Trophoblast cell (in vitro differentiated cells and primary cell): ENCODE measurements around the gene TAF1B.

ENCODE experiments used
- DNase-seq, 2 donors: peaks; one replicate each; pipeline ENCODE4 v3.0.0-alpha.2; 2016
- H2AFZ ChIP-seq: 2 replicates; pipeline ENCODE4 v1.6.1; 2013; ENCODE audit warnings: low read length, moderate library complexity, mild to moderate bottlenecking; ENCODE audit not compliant: insufficient read depth, poor library complexity
- H2AK5ac ChIP-seq: 2 replicates; pipeline ENCODE4 v1.6.1; 2013; ENCODE audit warnings: mild to moderate bottlenecking, low read length
- H2BK120ac ChIP-seq: 2 replicates; pipeline ENCODE4 v1.6.1; 2013; ENCODE audit warnings: low read length, mild to moderate bottlenecking, moderate library complexity; ENCODE audit not compliant: insufficient read depth, poor library complexity
- H2BK12ac ChIP-seq: 2 replicates; pipeline ENCODE4 v1.6.1; 2013; ENCODE audit warnings: mild to moderate bottlenecking, low read length, moderate library complexity
- H2BK5ac ChIP-seq: 2 replicates; pipeline ENCODE4 v1.6.1; 2013; ENCODE audit warnings: low read length, low read depth, moderate library complexity, mild to moderate bottlenecking; ENCODE audit not compliant: poor library complexity
- H3K14ac ChIP-seq: 2 replicates; pipeline ENCODE4 v1.6.1; 2013; ENCODE audit warnings: mild to moderate bottlenecking, low read length
- H3K18ac ChIP-seq: 2 replicates; pipeline ENCODE4 v1.6.1; 2013; ENCODE audit warnings: mild to moderate bottlenecking, low read length
- H3K23ac ChIP-seq: 2 replicates; pipeline ENCODE4 v1.6.1; 2013; ENCODE audit warnings: low read length
- H3K27ac ChIP-seq: 2 replicates; pipeline ENCODE4 v1.5.1; 2013; ENCODE audit warnings: low read depth, mild to moderate bottlenecking, inconsistent platforms, low read length, moderate library complexity
- H3K27me3 ChIP-seq: 2 replicates; pipeline ENCODE4 v1.6.1; 2013; ENCODE audit warnings: inconsistent platforms, mild to moderate bottlenecking, low read length, moderate library complexity; ENCODE audit not compliant: insufficient read depth
- H3K36me3 ChIP-seq, 2 experiments: 1 replicate in 1 of 2; 2 replicates in 1 of 2; pipeline ENCODE4 v1.6.1; 2013; ENCODE audit warnings: low read length in 2 of 2, mild to moderate bottlenecking in 2 of 2, moderate library complexity in 1 of 2; ENCODE audit not compliant: insufficient read depth in 2 of 2, control insufficient read depth in 1 of 2
- H3K4ac ChIP-seq: 2 replicates; pipeline ENCODE4 v1.6.1; 2013; ENCODE audit warnings: low read depth, mild to moderate bottlenecking, low read length, moderate library complexity
- H3K4me1 ChIP-seq, 2 experiments: 1 replicate in 1 of 2; 2 replicates in 1 of 2; pipeline ENCODE4 v1.6.1; 2013; ENCODE audit warnings: low read length in 2 of 2, mild to moderate bottlenecking in 2 of 2, moderate library complexity in 1 of 2; ENCODE audit not compliant: insufficient read depth in 2 of 2, control insufficient read depth in 1 of 2
- H3K4me2 ChIP-seq: 2 replicates; pipeline ENCODE4 v1.6.1; 2013; ENCODE audit warnings: inconsistent platforms, mild to moderate bottlenecking, low read length, moderate library complexity
- H3K4me3 ChIP-seq: 2 replicates; pipeline ENCODE4 v1.5.1; 2013; ENCODE audit warnings: mild to moderate bottlenecking, low read depth, low read length, inconsistent platforms
- H3K79me1 ChIP-seq: one replicate; pipeline ENCODE4 v1.6.1; 2013; ENCODE audit warnings: low read length
- H3K79me2 ChIP-seq: 2 replicates; pipeline ENCODE4 v1.6.1; 2013; ENCODE audit warnings: low read length, mild to moderate bottlenecking; ENCODE audit not compliant: control insufficient read depth, insufficient read depth, poor library complexity
- H3K9ac ChIP-seq: 2 replicates; pipeline ENCODE4 v1.6.1; 2013; ENCODE audit warnings: mild to moderate bottlenecking, low read length
- H3K9me3 ChIP-seq: 2 replicates; pipeline ENCODE4 v1.6.1; 2013; ENCODE audit warnings: low read depth, mild to moderate bottlenecking, control low read depth, inconsistent platforms, low read length; ENCODE audit not compliant: insufficient read depth
- H4K12ac ChIP-seq: 2 replicates; pipeline ENCODE4 v1.6.1; 2013; ENCODE audit warnings: low read depth, mild to moderate bottlenecking, low read length, moderate library complexity
- H4K8ac ChIP-seq: 2 replicates; pipeline ENCODE4 v1.6.1; 2013; ENCODE audit warnings: low read depth, mild to moderate bottlenecking, low read length, moderate library complexity
- H4K91ac ChIP-seq: one replicate; pipeline ENCODE4 v1.6.1; 2013; ENCODE audit warnings: low read depth, mild to moderate bottlenecking, low read length, moderate library complexity
- WGBS: extraction: QIAGEN DNeasy Blood & Tissue Kit; methylation state at CpG from one replicate; pipeline ENCODE4 v1.1.7; 2013; ENCODE audit warnings: missing lambda C conversion rate; ENCODE audit not compliant: insufficient read length, insufficient coverage; ENCODE audit errors: extremely low coverage; 5-methylcytosine and 5-hydroxymethylcytosine counted together

TAF1B gene

GRCh38 chr2:9824956-9825720 is 18.1 kb upstream of the TAF1B start:
- H4K8ac ChIP-seq, result no peak overlapping the region
- no peak overlapping the region for H3K18ac ChIP-seq
- no peaks in the 10 kb centered on the region for H3K79me2 ChIP-seq
- no peak for DNase-seq
- no peak overlapping the region for H3K4me3 ChIP-seq
- H3K4ac ChIP-seq, result no peak overlapping the region
- H2AFZ ChIP-seq, result no peak overlapping the region
- H3K27ac ChIP-seq, result no peak overlapping the region
- no peak overlapping the region for H2BK12ac ChIP-seq
- H3K9ac ChIP-seq, result no peak overlapping the region
- no peaks in the 10 kb centered on the region for H3K36me3 ChIP-seq
- WGBS, result no CpG with 5 or more reads among the region's 5 CpGs
- no peak overlapping the region for H3K14ac ChIP-seq
- peaks cover 2 to 4% of the 10 kb centered on the region in 2 experiments for H3K4me1 ChIP-seq
- H2AK5ac ChIP-seq, result no peak overlapping the region
- no peak overlapping the region for H2BK5ac ChIP-seq
- H3K79me1 ChIP-seq, result peaks cover 3% of the 10 kb centered on the region
- H4K12ac ChIP-seq, result no peak overlapping the region
- H3K4me2 ChIP-seq, result no peak overlapping the region
- H4K91ac ChIP-seq, result no peak overlapping the region
- H3K27me3 ChIP-seq, result no peaks in the 10 kb centered on the region
- H3K23ac ChIP-seq, result no peak overlapping the region
- H3K9me3 ChIP-seq, result no peaks in the 10 kb centered on the region
- no peak overlapping the region for H2BK120ac ChIP-seq

DNA sequence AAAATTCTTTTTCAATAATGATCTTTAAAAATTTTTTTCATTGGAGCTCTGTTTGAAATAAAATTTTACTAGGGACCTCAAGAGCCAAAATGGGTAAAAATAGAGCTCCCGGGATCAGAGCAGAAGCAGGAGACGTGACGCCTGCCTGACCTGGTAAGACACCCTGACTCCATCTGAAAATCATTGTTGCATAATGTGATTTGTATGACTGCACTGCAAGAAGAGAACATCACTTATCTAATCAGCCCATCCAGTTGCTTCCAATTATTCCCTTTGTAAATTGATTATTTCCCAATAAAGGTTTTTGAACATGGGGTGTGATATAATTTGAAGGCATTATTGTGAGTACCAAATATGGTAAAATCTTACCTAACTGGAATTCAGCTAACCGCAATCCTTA is 17.1 kb upstream of the TAF1B start:
- Histone ChIP-seq H3K36me3 (no peaks in the 10 kb centered on the region), H2AK5ac (no peak overlapping the region), H3K79me2 (no peaks in the 10 kb centered on the region), H3K27me3 (no peaks in the 10 kb centered on the region), H3K4me1 (peaks cover 4 to 7% of the 10 kb centered on the region in 2 experiments), H3K9ac (no peak overlapping the region), H3K27ac (no peak overlapping the region), H2BK120ac (no peak overlapping the region), H4K12ac (no peak overlapping the region), H2BK5ac (no peak overlapping the region), H4K8ac (no peak overlapping the region), H3K14ac (no peak overlapping the region), H3K18ac (no peak overlapping the region), H2BK12ac (no peak overlapping the region), H3K9me3 (no peaks in the 10 kb centered on the region), H3K79me1 (peaks cover 10% of the 10 kb centered on the region), H3K23ac (no peak overlapping the region), H2AFZ (no peak overlapping the region), H4K91ac (no peak overlapping the region), H3K4ac (no peak overlapping the region), H3K4me3 (no peak overlapping the region), H3K4me2 (no peak overlapping the region)
- no peak for DNase-seq
- WGBS, result no CpG with 5 or more reads among the region's 4 CpGs

- peak; percentile 82 to 87 for DNase-seq
- peaks cover 17% of the 10 kb centered on the region for H3K79me1 ChIP-seq
- peak overlapping the region; percentile 63 for H3K4me2 ChIP-seq
- H3K4me1 ChIP-seq, result peaks cover 10 to 17% of the 10 kb centered on the region in 2 experiments
- peak overlapping the region; percentile 88 for H2BK5ac ChIP-seq
- peak overlapping the region; percentile 72 for H4K8ac ChIP-seq
- peak overlapping the region; percentile 94 for H2BK12ac ChIP-seq
- H2AFZ ChIP-seq, result peak overlapping the region; percentile 32
- H4K12ac ChIP-seq, result peak overlapping the region; percentile 16
- H3K14ac ChIP-seq, result peak overlapping the region; percentile 87
- H3K27me3 ChIP-seq, result no peaks in the 10 kb centered on the region
- H3K27ac ChIP-seq, result peak overlapping the region; percentile 90
- no peaks in the 10 kb centered on the region for H3K36me3 ChIP-seq
- WGBS, result no CpG with 5 or more reads among the region's 5 CpGs
- H4K91ac ChIP-seq, result peak overlapping the region; percentile 87
- H3K4me3 ChIP-seq, result no peak overlapping the region
- H3K9ac ChIP-seq, result no peak overlapping the region
- peak overlapping the region; percentile 14 for H2AK5ac ChIP-seq
- no peaks in the 10 kb centered on the region for H3K9me3 ChIP-seq
- H3K4ac ChIP-seq, result peak overlapping the region; percentile 25
- H2BK120ac ChIP-seq, result peak overlapping the region; percentile 90
- H3K79me2 ChIP-seq, result no peaks in the 10 kb centered on the region
- H3K18ac ChIP-seq, result peak overlapping the region; percentile 40
- H3K23ac ChIP-seq, result no peak overlapping the region
These were observed 12.4 kb upstream of the TAF1B start for GRCh38 chr2:9830685-9831410.

DNA sequence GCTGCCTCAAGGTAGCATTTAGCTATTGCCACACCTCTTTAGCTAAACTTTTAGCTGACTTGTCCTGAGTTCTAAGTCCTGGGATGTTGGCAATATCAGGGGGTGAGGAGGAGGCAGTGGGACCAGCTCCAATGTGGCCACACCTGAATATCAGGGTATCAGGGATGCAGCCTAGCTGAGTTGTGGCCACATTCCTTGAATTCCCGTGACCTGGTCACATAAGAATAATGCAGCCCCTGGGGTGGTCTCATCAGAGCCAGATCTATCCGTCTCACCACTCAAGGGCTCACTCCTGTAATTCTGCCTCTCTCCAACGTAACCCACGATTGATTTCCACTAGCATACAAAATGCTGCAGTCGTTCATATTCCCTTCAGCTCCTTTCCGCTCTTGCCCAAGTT is 11.6 kb upstream of the TAF1B start:
- DNase-seq, result no peak
- H4K8ac ChIP-seq, result no peak overlapping the region
- H3K4ac ChIP-seq, result no peak overlapping the region
- peak overlapping the region; percentile 67 for H4K91ac ChIP-seq
- H3K27ac ChIP-seq, result peak overlapping the region; percentile 90
- H3K9ac ChIP-seq, result no peak overlapping the region
- no peaks in the 10 kb centered on the region for H3K9me3 ChIP-seq
- no peaks in the 10 kb centered on the region for H3K79me2 ChIP-seq
- H3K23ac ChIP-seq, result no peak overlapping the region
- peak overlapping the region; percentile 16 for H3K14ac ChIP-seq
- H3K4me3 ChIP-seq, result no peak overlapping the region
- WGBS, result no CpG with 5 or more reads among the region's 6 CpGs
- H2AK5ac ChIP-seq, result peak overlapping the region; percentile 44
- no peak overlapping the region for H3K4me2 ChIP-seq
- peaks cover 13 to 22% of the 10 kb centered on the region in 2 experiments for H3K4me1 ChIP-seq
- H3K79me1 ChIP-seq, result peaks cover 21% of the 10 kb centered on the region
- H2BK120ac ChIP-seq, result peak overlapping the region; percentile 23
- no peaks in the 10 kb centered on the region for H3K27me3 ChIP-seq
- H2BK5ac ChIP-seq, result peak overlapping the region; percentile 44
- H2BK12ac ChIP-seq, result peak overlapping the region; percentile 88
- H4K12ac ChIP-seq, result no peak overlapping the region
- H2AFZ ChIP-seq, result no peak overlapping the region
- no peak overlapping the region for H3K18ac ChIP-seq
- H3K36me3 ChIP-seq, result no peaks in the 10 kb centered on the region
